ENCODE results near the gene SLC22A5. TPM values are rescaled to one million over a fixed set of nuclear protein-coding genes. Genes with fewer than 3 reads are reported as not detected.

SLC22A5 gene
- total RNA-seq, 2 experiments from 2014 or later: 2.7 to 3.3 TPM

DNA sequence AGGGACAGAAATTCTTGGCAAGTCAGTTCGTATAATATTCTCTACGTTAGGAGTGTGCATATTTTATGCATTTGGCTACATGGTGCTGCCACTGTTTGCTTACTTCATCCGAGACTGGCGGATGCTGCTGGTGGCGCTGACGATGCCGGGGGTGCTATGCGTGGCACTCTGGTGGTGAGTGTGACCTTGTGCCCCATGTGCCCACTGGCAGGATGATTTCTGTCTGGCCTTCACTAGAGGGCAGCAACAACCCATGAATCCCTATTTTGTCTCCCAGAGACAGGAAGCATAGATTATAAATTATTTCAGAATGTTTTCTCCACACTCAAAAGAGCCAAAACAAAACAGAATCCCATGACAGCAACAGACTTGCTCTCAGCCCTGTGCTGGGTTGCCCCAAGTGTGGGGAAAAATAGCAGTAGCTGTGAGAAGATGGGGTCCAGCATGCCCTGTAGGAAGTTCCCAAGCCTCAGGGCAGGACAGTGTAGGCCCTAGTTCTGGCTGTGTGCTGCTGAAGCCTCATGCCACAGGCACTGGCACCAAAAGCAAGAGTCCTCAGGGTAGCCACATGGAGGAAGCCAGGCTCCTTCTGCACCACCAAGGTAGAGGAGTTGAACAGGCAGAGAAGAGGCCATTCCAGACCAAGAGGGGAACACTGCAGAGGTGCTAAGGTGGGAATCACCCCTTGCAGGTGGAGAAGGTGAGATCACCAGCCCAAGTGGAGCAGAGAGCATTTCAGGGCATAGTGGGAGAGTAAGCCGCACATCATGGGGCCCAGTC, 16.0 kb downstream of the SLC22A5 start:
- POLR2A ChIA-PET: interaction anchor here (0.5 to 12.1 kb wide), 8 partner anchors 25 to 249 kb away, joined by 3 to 138 read pairs (median 5); no protein-coding TSS in a partner anchor
- peak; percentile 73 for DNase-seq
- H3K4me1 Mint-ChIP-seq: peaks cover 48% of the 10 kb centered on the region
- H3K36me3 Mint-ChIP-seq (ENCODE audit: low read depth): peaks cover 4% of the 10 kb centered on the region
- H3K9me3 Mint-ChIP-seq: no peaks in the 10 kb centered on the region
- CTCF ChIA-PET: interaction anchor here (0.6 to 10.8 kb wide), 16 partner anchors 10 to 435 kb away, joined by 3 to 333 read pairs (median 7); no protein-coding TSS in a partner anchor
- H3K4me3 Mint-ChIP-seq: no peak overlapping the region
- H3K27ac Mint-ChIP-seq: peak overlapping the region; percentile 53
- no peaks in the 10 kb centered on the region for H3K27me3 Mint-ChIP-seq

GRCh38 chr5:132386644-132387286, 17.3 kb downstream of the SLC22A5 start:
- peak overlapping the region; percentile 31 for H3K27ac Mint-ChIP-seq
- peaks cover 4% of the 10 kb centered on the region for H3K36me3 Mint-ChIP-seq (ENCODE audit: low read depth)
- POLR2A ChIA-PET: interaction anchor here (0.6 to 12.1 kb wide), 11 partner anchors 24 to 139 kb away, joined by 3 to 138 read pairs (median 5); partner anchors contain the start of gene IRF1
- H3K9me3 Mint-ChIP-seq: no peaks in the 10 kb centered on the region
- H3K4me3 Mint-ChIP-seq: no peak overlapping the region
- CTCF ChIA-PET: interaction anchor here (0.6 to 10.8 kb wide), 32 partner anchors 8 to 441 kb away, joined by 3 to 333 read pairs (median 5); partner anchors contain the start of genes IRF1 and SLC22A5
- H3K27me3 Mint-ChIP-seq: no peaks in the 10 kb centered on the region
- H3K4me1 Mint-ChIP-seq: peaks cover 52% of the 10 kb centered on the region
- peak; percentile 83 for DNase-seq

GRCh38 chr5:132387640-132388117, 18.2 kb downstream of the SLC22A5 start:
- H3K4me1 Mint-ChIP-seq: peaks cover 57% of the 10 kb centered on the region
- H3K9me3 Mint-ChIP-seq: no peaks in the 10 kb centered on the region
- POLR2A ChIA-PET: interaction anchor here (1.3 to 12.1 kb wide), 6 partner anchors 9 to 111 kb away, joined by 3 to 138 read pairs (median 22); partner anchors contain the start of gene IRF1
- H3K27ac Mint-ChIP-seq: no peak overlapping the region
- CTCF ChIA-PET: interaction anchor here (1.6 to 10.8 kb wide), 9 partner anchors 14 to 139 kb away, joined by 4 to 333 read pairs (median 10); partner anchors contain the start of gene IRF1
- DNase-seq: no peak
- no peak overlapping the region for H3K4me3 Mint-ChIP-seq
- peaks cover 4% of the 10 kb centered on the region for H3K36me3 Mint-ChIP-seq (ENCODE audit: low read depth)
- H3K27me3 Mint-ChIP-seq: no peaks in the 10 kb centered on the region

GRCh38 chr5:132388244-132389050, 18.9 kb downstream of the SLC22A5 start:
- DNase-seq: no peak
- Mint-ChIP-seq H3K27ac (no peak overlapping the region), H3K4me3 (no peak overlapping the region), H3K36me3 (ENCODE audit: low read depth) (peaks cover 4% of the 10 kb centered on the region), H3K27me3 (no peaks in the 10 kb centered on the region), H3K4me1 (peaks cover 64% of the 10 kb centered on the region), H3K9me3 (no peaks in the 10 kb centered on the region)
- ChIA-PET POLR2A (interaction anchor here (0.9 to 12.1 kb wide), 9 partner anchors 8 to 110 kb away, joined by 3 to 138 read pairs (median 4); partner anchors contain the start of gene IRF1), CTCF (interaction anchor here (1.1 to 10.8 kb wide), 8 partner anchors 22 to 138 kb away, joined by 3 to 333 read pairs (median 12); partner anchors contain the start of gene IRF1)

DNA sequence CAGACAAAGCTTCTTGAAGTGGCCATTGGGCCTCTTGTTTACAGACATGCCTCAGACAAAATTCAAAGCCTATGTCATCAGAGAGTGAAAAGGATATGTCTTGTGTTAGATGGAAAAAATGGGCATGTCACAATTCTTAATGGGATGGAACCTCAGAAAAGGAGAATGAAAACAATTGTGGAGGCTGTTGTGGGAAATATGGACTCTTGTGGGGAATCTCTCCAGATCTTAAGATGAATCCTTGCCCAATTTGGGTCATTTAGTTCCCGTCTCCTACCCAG, 19.5 kb downstream of the SLC22A5 start:
- Mint-ChIP-seq H3K9me3 (no peaks in the 10 kb centered on the region), H3K27me3 (no peaks in the 10 kb centered on the region), H3K27ac (no peak overlapping the region), H3K4me3 (no peak overlapping the region), H3K36me3 (ENCODE audit: low read depth) (peaks cover 4% of the 10 kb centered on the region), H3K4me1 (peaks cover 67% of the 10 kb centered on the region)
- DNase-seq: no peak
- POLR2A ChIA-PET: interaction anchor here (0.9 to 12.1 kb wide), 9 partner anchors 22 to 110 kb away, joined by 3 to 138 read pairs (median 4); partner anchors contain the start of gene IRF1
- CTCF ChIA-PET: interaction anchor here (1.1 to 10.8 kb wide), 6 partner anchors 22 to 137 kb away, joined by 3 to 333 read pairs (median 9); partner anchors contain the start of gene IRF1

DNA sequence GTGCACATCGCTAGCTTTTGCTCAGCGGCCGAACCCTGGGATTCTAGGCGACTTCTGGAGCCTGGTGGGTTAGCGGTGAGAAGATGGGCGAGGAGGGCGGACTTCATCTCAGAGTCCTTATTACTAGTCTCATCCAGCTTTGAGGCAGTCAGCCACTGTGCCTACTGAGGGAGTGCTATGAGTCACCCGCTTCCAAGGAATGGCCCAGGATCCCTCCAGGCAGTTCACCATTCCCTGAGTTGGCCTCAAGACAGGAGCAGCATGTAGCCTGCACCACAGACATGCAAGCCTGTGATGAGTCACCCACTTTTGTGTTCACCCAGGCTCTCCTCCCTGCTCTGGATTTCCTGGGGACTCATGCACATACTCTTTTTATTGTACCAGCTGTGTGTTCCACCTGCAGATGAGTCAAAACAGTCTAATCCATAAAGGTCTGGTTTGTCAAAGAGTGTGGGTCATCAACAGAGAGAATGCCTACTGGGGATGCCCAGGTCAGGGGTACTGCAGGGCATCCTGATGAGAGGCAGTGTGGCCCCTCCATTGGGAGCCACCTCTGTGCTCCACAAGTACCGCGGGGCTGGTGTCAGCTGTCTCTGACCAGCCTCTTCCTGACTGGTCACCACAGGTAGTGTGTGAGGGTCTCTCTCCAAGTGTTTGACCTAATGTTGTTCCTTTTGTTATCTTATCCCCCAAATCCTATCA, 20.2 kb downstream of the SLC22A5 start:
- ChIA-PET CTCF (interaction anchor here (0.9 to 10.8 kb wide), 6 partner anchors 20 to 132 kb away, joined by 3 to 333 read pairs (median 6); partner anchors contain the start of genes IRF1 and SLC22A5), POLR2A (interaction anchor here (0.9 to 12.1 kb wide), 8 partner anchors 21 to 109 kb away, joined by 3 to 138 read pairs (median 6); partner anchors contain the start of gene IRF1)
- no peaks in the 10 kb centered on the region for H3K27me3 Mint-ChIP-seq
- DNase-seq: no peak
- peaks cover 6% of the 10 kb centered on the region for H3K36me3 Mint-ChIP-seq (ENCODE audit: low read depth)
- no peak overlapping the region for H3K27ac Mint-ChIP-seq
- H3K4me3 Mint-ChIP-seq: no peak overlapping the region
- H3K9me3 Mint-ChIP-seq: no peaks in the 10 kb centered on the region
- H3K4me1 Mint-ChIP-seq: peaks cover 69% of the 10 kb centered on the region

- no peaks in the 10 kb centered on the region for H3K9me3 Mint-ChIP-seq
- ChIA-PET CTCF (interaction anchor here (1.8 to 10.8 kb wide), 2 partner anchors 100 to 110 kb away, joined by 5 to 333 read pairs; partner anchors contain the start of gene IRF1), POLR2A (interaction anchor here (1.1 to 12.1 kb wide), 5 partner anchors 20 to 108 kb away, joined by 3 to 138 read pairs (median 34); partner anchors contain the start of gene IRF1)
- peaks cover 68% of the 10 kb centered on the region for H3K4me1 Mint-ChIP-seq
- no peak overlapping the region for H3K4me3 Mint-ChIP-seq
- DNase-seq: no peak
- peaks cover 18% of the 10 kb centered on the region for H3K36me3 Mint-ChIP-seq (ENCODE audit: low read depth)
- no peak overlapping the region for H3K27ac Mint-ChIP-seq
- H3K27me3 Mint-ChIP-seq: no peaks in the 10 kb centered on the region
These were observed 21.7 kb downstream of the SLC22A5 start for GRCh38 chr5:132391247-132391646.

GRCh38 chr5:132391870-132392269, 22.4 kb downstream of the SLC22A5 start:
- H3K9me3 Mint-ChIP-seq: no peaks in the 10 kb centered on the region
- POLR2A ChIA-PET: interaction anchor here (0.8 to 12.1 kb wide), 5 partner anchors 19 to 107 kb away, joined by 3 to 138 read pairs (median 34); partner anchors contain the start of gene IRF1
- CTCF ChIA-PET: interaction anchor here (0.8 to 10.8 kb wide), 4 partner anchors 15 to 109 kb away, joined by 4 to 333 read pairs (median 6); partner anchors contain the start of gene IRF1
- peaks cover 68% of the 10 kb centered on the region for H3K4me1 Mint-ChIP-seq
- H3K27ac Mint-ChIP-seq: no peak overlapping the region
- H3K27me3 Mint-ChIP-seq: no peaks in the 10 kb centered on the region
- H3K36me3 Mint-ChIP-seq (ENCODE audit: low read depth): peaks cover 22% of the 10 kb centered on the region
- DNase-seq: no peak
- H3K4me3 Mint-ChIP-seq: no peak overlapping the region

GRCh38 chr5:132392411-132392810, 22.9 kb downstream of the SLC22A5 start:
- POLR2A ChIA-PET: interaction anchor here (0.8 to 12.1 kb wide), 5 partner anchors 65 to 106 kb away, joined by 3 to 138 read pairs (median 6); partner anchors contain the start of gene IRF1
- no peak for DNase-seq
- H3K4me3 Mint-ChIP-seq: no peak overlapping the region
- CTCF ChIA-PET: interaction anchor here (0.8 to 10.8 kb wide), 4 partner anchors 15 to 109 kb away, joined by 4 to 333 read pairs (median 6); partner anchors contain the start of gene IRF1
- H3K4me1 Mint-ChIP-seq: peaks cover 68% of the 10 kb centered on the region
- peaks cover 22% of the 10 kb centered on the region for H3K36me3 Mint-ChIP-seq (ENCODE audit: low read depth)
- H3K9me3 Mint-ChIP-seq: no peaks in the 10 kb centered on the region
- no peak overlapping the region for H3K27ac Mint-ChIP-seq
- no peaks in the 10 kb centered on the region for H3K27me3 Mint-ChIP-seq

- Mint-ChIP-seq H3K4me1 (peaks cover 70% of the 10 kb centered on the region), H3K4me3 (no peak overlapping the region), H3K9me3 (no peaks in the 10 kb centered on the region), H3K27me3 (no peaks in the 10 kb centered on the region), H3K36me3 (ENCODE audit: low read depth) (peaks cover 22% of the 10 kb centered on the region), H3K27ac (no peak overlapping the region)
- ChIA-PET CTCF (interaction anchor here (0.9 to 1.4 kb wide), 2 partner anchors 14 to 107 kb away, joined by 3 to 8 read pairs; no protein-coding TSS in a partner anchor), POLR2A (interaction anchor here (0.9 to 12.1 kb wide), 3 partner anchors 73 to 106 kb away, joined by 3 to 138 read pairs (median 19); partner anchors contain the start of gene IRF1)
- DNase-seq: no peak
These were observed 23.7 kb downstream of the SLC22A5 start for GRCh38 chr5:132392978-132393825.
